Natural killer cell (primary cell): Measurements from ENCODE around the gene PCDHA13. TPM values are rescaled to one million over a fixed set of nuclear protein-coding genes. Genes with fewer than 3 reads are reported as not detected.
"Not testable (repeated sequence)": the region's sequence is repeated elsewhere in the genome, so short reads cannot be mapped to it uniquely, and the experiment has no call there.

Source experiments
- ATAC-seq, 3 donors: fragments of 150-1000 bp in 2 of 3; fragments of 200-7000 bp in 1 of 3; cut with Tn5 transposase; 1 replicate in 1 of 3; 2 replicates in 2 of 3; pipeline ENCODE4 v1.10.0; 2021; ENCODE audit warnings: mild to moderate bottlenecking in 2 of 3, moderate library complexity in 2 of 3
- DNase-seq, 2 donors: peaks; one replicate each; pipeline versions ENCODE4 v3.0.0 to v3.0.0-alpha.2; 2013 to 2021; ENCODE audit warnings: mixed read lengths in 1 of 2
- H3K27ac ChIP-seq: one replicate; pipeline ENCODE4 v1.5.1; 2013; ENCODE audit warnings: mild to moderate bottlenecking, low read length
- H3K27me3 ChIP-seq: one replicate; pipeline ENCODE4 v1.6.1; 2013; ENCODE audit warnings: low read length; ENCODE audit not compliant: control insufficient read depth, insufficient read depth
- H3K36me3 ChIP-seq: one replicate; pipeline ENCODE4 v1.6.1; 2013; ENCODE audit warnings: low read length; ENCODE audit not compliant: control insufficient read depth, insufficient read depth
- H3K4me1 ChIP-seq: one replicate; pipeline ENCODE4 v1.6.1; 2013; ENCODE audit warnings: low read length; ENCODE audit not compliant: control insufficient read depth, insufficient read depth
- H3K4me3 ChIP-seq: one replicate; pipeline ENCODE4 v1.5.1; 2013; ENCODE audit warnings: low read length
- H3K9me3 ChIP-seq: one replicate; pipeline ENCODE4 v1.6.1; 2013; ENCODE audit warnings: low read length; ENCODE audit not compliant: control insufficient read depth, insufficient read depth
- H3K27ac Mint-ChIP-seq, 2 donors: one replicate each; pipeline ENCODE4 v1.8.0; 2022; ENCODE audit warnings: mild to moderate bottlenecking in 2 of 2, mixed read lengths in 2 of 2, moderate library complexity in 1 of 2
- H3K27me3 Mint-ChIP-seq, 2 donors: one replicate each; pipeline ENCODE4 v1.8.0; 2022; ENCODE audit warnings: low read depth in 2 of 2, mixed read lengths in 2 of 2
- H3K36me3 Mint-ChIP-seq: one replicate; pipeline ENCODE4 v1.8.0; 2022; ENCODE audit warnings: mixed read lengths
- H3K4me1 Mint-ChIP-seq, 2 donors: one replicate each; pipeline ENCODE4 v1.8.0; 2022; ENCODE audit warnings: mixed read lengths in 2 of 2
- H3K4me3 Mint-ChIP-seq: one replicate; pipeline ENCODE4 v1.8.0; 2022; ENCODE audit warnings: mild to moderate bottlenecking, moderate library complexity, mixed read lengths
- H3K9me3 Mint-ChIP-seq, 2 donors: one replicate each; pipeline ENCODE4 v1.8.0; 2022; ENCODE audit warnings: mixed read lengths in 2 of 2
- WGBS: methylation state at CpG from one replicate; pipeline ENCODE4 v1.1.7; 2013; ENCODE audit warnings: missing lambda C conversion rate; ENCODE audit not compliant: insufficient coverage; 5-methylcytosine and 5-hydroxymethylcytosine counted together
- intact Hi-C: fragments of 100-400 bp; cut with micrococcal nuclease; formaldehyde crosslinking; loops from one replicate; pipeline ENCODE4 v1.14.2; 2022
- total RNA-seq, 4 donors: library from RNA; stranded (reverse); fragments of 120-200 nt in 1 of 4; gene quantifications; one replicate each; pipeline versions ENCODE4 v1.2.3 to v1.2.4, GENCODE V29; 2013 to 2022
- TF ChIP-seq, protein P1 (sequence below): fragments of 200-600 bp; IDR thresholded peaks from one replicate; pipeline ENCODE4 v1.8.0; 2022; ENCODE audit warnings: antibody characterized with exemption

Gene PCDHA13
- total RNA-seq, 3 donors from 2014 or later (not counting 1 experiment from before 2014, with no cell fraction given) = not detected

DNA sequence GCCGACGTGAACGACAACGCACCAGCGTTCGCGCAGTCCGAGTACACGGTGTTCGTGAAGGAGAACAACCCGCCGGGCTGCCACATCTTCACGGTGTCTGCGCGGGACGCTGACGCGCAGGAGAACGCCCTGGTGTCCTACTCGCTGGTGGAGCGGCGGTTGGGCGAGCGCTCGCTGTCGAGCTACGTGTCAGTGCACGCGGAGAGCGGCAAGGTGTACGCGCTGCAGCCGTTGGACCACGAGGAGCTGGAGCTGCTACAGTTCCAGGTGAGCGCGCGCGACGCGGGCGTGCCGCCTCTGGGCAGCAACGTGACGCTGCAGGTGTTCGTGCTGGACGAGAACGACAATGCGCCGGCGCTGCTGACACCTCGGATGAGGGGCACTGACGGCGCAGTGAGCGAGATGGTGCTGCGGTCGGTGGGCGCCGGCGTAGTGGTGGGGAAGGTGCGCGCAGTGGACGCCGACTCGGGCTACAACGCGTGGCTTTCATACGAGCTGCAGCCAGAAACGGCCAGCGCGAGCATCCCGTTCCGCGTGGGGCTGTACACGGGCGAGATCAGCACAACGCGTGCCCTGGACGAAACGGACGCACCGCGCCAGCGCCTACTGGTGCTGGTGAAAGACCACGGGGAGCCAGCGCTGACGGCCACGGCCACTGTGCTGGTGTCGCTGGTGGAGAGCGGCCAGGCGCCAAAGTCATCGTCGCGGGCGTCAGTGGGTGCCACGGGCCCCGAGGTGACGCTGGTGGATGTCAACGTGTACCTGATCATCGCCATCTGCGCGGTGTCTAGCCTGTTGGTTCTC is 31.9 kb upstream of the PCDHA13 start:
- 53% methylated on average over 101 of the region's 101 CpGs for WGBS
- H3K27ac ChIP-seq, H3K27ac Mint-ChIP-seq, H3K36me3 ChIP-seq, DNase-seq, H3K4me1 ChIP-seq, H3K27me3 Mint-ChIP-seq, intact Hi-C loops, H3K4me3 ChIP-seq, H3K27me3 ChIP-seq, ATAC-seq, H3K36me3 Mint-ChIP-seq, H3K4me3 Mint-ChIP-seq, H3K4me1 Mint-ChIP-seq, H3K9me3 Mint-ChIP-seq: not testable (repeated sequence)
- peaks cover 11% of the 10 kb centered on the region for H3K9me3 ChIP-seq

DNA sequence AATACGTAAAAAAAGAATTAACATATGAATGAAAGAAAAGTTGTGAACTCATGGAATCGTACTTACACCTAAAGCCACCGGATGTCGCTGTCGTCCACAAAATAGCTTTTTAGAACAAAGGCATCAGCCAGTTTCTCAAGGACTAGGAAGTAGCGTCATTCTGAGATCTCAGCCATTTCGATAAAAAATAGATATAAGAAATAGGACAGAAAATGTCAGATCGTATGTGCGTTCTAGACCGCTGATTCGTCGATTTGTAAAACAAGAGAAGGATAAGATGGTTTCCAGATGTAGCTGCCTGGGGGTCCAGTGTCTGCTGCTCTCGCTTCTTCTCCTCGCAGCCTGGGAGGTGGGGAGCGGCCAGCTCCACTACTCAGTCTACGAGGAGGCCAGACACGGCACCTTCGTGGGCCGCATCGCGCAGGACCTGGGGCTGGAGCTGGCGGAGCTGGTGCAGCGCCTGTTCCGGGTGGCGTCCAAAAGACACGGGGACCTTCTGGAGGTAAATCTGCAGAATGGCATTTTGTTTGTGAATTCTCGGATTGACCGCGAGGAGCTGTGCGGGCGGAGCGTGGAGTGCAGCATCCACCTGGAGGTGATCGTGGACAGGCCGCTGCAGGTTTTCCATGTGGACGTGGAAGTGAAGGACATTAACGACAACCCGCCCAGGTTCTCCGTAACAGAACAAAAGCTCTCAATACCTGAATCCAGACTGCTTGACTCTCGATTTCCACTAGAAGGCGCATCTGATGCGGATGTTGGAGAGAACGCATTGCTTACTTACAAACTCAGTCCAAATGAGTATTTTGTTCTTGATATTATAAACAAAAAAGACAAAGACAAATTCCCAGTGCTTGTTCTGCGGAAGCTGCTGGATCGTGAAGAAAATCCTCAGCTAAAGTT is 25.9 kb upstream of the PCDHA13 start, which contains the start of gene PCDHA10:
Gene PCDHA10 (plus strand): TSS at position 126 of the 903 bp plus-strand sequence. CDS start 152 bp downstream, at position 278.
- 33% methylated on average over 41 of the region's 44 CpGs for WGBS
- intact Hi-C loops = no loop called here
- peaks cover 2 to 11% of the 10 kb centered on the region in 2 donors for H3K9me3 Mint-ChIP-seq

DNA sequence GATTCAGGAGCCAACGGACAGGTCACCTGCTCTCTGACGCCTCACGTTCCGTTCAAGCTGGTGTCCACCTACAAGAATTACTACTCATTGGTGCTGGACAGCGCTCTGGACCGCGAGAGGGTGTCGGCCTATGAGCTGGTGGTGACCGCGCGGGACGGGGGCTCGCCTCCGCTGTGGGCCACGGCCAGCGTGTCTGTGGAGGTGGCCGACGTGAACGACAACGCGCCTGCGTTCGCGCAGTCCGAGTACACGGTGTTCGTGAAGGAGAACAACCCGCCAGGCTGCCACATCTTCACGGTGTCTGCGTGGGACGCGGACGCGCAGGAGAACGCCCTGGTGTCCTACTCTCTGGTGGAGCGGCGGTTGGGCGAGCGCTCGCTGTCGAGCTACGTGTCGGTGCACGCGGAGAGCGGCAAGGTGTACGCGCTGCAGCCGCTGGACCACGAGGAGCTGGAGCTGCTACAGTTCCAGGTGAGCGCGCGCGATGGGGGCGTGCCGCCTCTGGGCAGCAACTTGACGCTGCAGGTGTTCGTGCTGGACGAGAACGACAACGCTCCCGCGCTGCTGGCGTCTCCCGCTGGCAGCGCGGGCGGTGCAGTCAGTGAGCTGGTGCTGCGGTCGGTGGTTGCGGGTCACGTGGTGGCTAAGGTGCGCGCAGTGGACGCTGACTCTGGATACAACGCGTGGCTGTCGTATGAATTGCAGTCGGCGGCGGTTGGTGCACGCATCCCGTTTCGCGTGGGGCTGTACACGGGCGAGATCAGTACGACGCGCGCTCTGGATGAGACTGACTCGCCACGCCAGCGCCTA is 24.5 kb upstream of the PCDHA13 start:
- Mint-ChIP-seq H3K9me3 (peaks cover 2 to 11% of the 10 kb centered on the region in 2 donors), H3K27me3 (peaks cover 0 to 5% of the 10 kb centered on the region in 2 donors), H3K4me3 (no peak overlapping the region), H3K4me1 (no peaks in the 10 kb centered on the region), H3K36me3 (no peaks in the 10 kb centered on the region), H3K27ac (no peak overlapping the region)
- no peaks in the 10 kb centered on the region for H3K4me1 ChIP-seq
- peaks cover 4% of the 10 kb centered on the region for H3K27me3 ChIP-seq
- H3K36me3 ChIP-seq = no peaks in the 10 kb centered on the region
- no peak for DNase-seq
- intact Hi-C loops = no loop called here
- WGBS = 61% methylated on average over 94 of the region's 94 CpGs
- no peak for ATAC-seq
- no peak overlapping the region for H3K27ac ChIP-seq
- no peak overlapping the region for H3K4me3 ChIP-seq
- peaks cover 31% of the 10 kb centered on the region for H3K9me3 ChIP-seq
- TF ChIP-seq, protein P1, sequence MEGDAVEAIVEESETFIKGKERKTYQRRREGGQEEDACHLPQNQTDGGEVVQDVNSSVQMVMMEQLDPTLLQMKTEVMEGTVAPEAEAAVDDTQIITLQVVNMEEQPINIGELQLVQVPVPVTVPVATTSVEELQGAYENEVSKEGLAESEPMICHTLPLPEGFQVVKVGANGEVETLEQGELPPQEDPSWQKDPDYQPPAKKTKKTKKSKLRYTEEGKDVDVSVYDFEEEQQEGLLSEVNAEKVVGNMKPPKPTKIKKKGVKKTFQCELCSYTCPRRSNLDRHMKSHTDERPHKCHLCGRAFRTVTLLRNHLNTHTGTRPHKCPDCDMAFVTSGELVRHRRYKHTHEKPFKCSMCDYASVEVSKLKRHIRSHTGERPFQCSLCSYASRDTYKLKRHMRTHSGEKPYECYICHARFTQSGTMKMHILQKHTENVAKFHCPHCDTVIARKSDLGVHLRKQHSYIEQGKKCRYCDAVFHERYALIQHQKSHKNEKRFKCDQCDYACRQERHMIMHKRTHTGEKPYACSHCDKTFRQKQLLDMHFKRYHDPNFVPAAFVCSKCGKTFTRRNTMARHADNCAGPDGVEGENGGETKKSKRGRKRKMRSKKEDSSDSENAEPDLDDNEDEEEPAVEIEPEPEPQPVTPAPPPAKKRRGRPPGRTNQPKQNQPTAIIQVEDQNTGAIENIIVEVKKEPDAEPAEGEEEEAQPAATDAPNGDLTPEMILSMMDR = no peak

More for the DNA sequence above, 25.9 kb upstream of the PCDHA13 start, which contains the start of gene PCDHA10:
- no peaks in the 10 kb centered on the region for H3K36me3 Mint-ChIP-seq
- H3K4me1 ChIP-seq = no peaks in the 10 kb centered on the region
- peaks cover 20% of the 10 kb centered on the region for H3K9me3 ChIP-seq
- H3K4me1 Mint-ChIP-seq = no peaks in the 10 kb centered on the region
- no peak within 1 kb of the TSS for H3K4me3 ChIP-seq
- H3K27ac ChIP-seq = no peak within 1 kb of the TSS
- TF ChIP-seq, protein P1 = no peak
- DNase-seq = no peak
- no peak within 1 kb of the TSS for H3K4me3 Mint-ChIP-seq
- no peaks in the 10 kb centered on the region for H3K36me3 ChIP-seq
- H3K27me3 ChIP-seq = peaks cover 4% of the 10 kb centered on the region
- H3K27me3 Mint-ChIP-seq = peaks cover 0 to 5% of the 10 kb centered on the region in 2 donors
- no peak within 1 kb of the TSS for H3K27ac Mint-ChIP-seq
- ATAC-seq = no peak
